GM23338 (cell line): ENCODE results near the gene HIVEP3. TPM values are rescaled to one million over a fixed set of nuclear protein-coding genes. Genes with fewer than 3 reads are reported as not detected.

Experiments used
- ATAC-seq: fragments of 200-7000 bp; cut with Tn5 transposase; 3 replicates; pipeline ENCODE4 v1.9.1; 2020
- DNase-seq: peaks from one replicate; pipeline ENCODE4 v3.0.0-alpha.2; 2015; ENCODE audit warnings: low spot score
- H2AFZ ChIP-seq: fragments of 200-600 bp; sonication (generic); 2 replicates; pipeline ENCODE4 v1.8.0; 2016; ENCODE audit warnings: antibody characterized with exemption, mild to moderate bottlenecking, moderate library complexity
- H3F3A ChIP-seq: fragments of 200-600 bp; sonication (generic); replicated peaks from 2 replicates; pipeline ENCODE4 v1.8.0; 2017; ENCODE audit warnings: antibody characterized with exemption, mixed run types, low read depth
- H3K27ac ChIP-seq: fragments of 200-600 bp; sonication (generic); 2 replicates; pipeline ENCODE4 v1.6.1; 2016; ENCODE audit warnings: low read depth
- H3K27me3 ChIP-seq: fragments of 200-600 bp; sonication (generic); 2 replicates; pipeline ENCODE4 v1.8.0; 2016; ENCODE audit warnings: mild to moderate bottlenecking, mixed run types, moderate library complexity; ENCODE audit not compliant: insufficient read depth
- H3K36me3 ChIP-seq: fragments of 200-600 bp; sonication (generic); 2 replicates; pipeline ENCODE4 v1.8.0; 2016; ENCODE audit warnings: mild to moderate bottlenecking; ENCODE audit not compliant: insufficient read depth
- H3K4me1 ChIP-seq: fragments of 200-600 bp; sonication (generic); 2 replicates; pipeline ENCODE4 v1.8.0; 2016; ENCODE audit warnings: mild to moderate bottlenecking, moderate library complexity; ENCODE audit not compliant: insufficient read depth
- H3K4me2 ChIP-seq: fragments of 200-600 bp; sonication (generic); 2 replicates; pipeline ENCODE4 v1.7.1; 2017; ENCODE audit warnings: mixed run types
- H3K4me3 ChIP-seq: fragments of 200-600 bp; sonication (generic); 2 replicates; pipeline ENCODE4 v1.6.1; 2016; ENCODE audit warnings: mixed run types
- H3K79me2 ChIP-seq: fragments of 200-600 bp; sonication (generic); replicated peaks from 2 replicates; pipeline ENCODE4 v1.8.0; 2017; ENCODE audit warnings: mild to moderate bottlenecking; ENCODE audit not compliant: insufficient read depth
- H3K9me2 ChIP-seq: fragments of 200-600 bp; sonication (generic); 2 replicates; pipeline ENCODE4 v1.8.0; 2017; ENCODE audit not compliant: insufficient read depth
- H4K20me1 ChIP-seq: fragments of 200-600 bp; sonication (generic); replicated peaks from 2 replicates; pipeline ENCODE4 v1.8.0; 2017; ENCODE audit warnings: mild to moderate bottlenecking; ENCODE audit not compliant: insufficient read depth
- H3K27ac Mint-ChIP-seq: 2 replicates; pipeline ENCODE4 v1.8.0; 2020; ENCODE audit warnings: inconsistent platforms, mild to moderate bottlenecking, moderate library complexity, mixed read lengths
- H3K27me3 Mint-ChIP-seq: 3 replicates; pipeline ENCODE4 v1.8.0; 2022; ENCODE audit warnings: low read depth, mild to moderate bottlenecking, moderate library complexity, mixed read lengths, inconsistent platforms; ENCODE audit not compliant: insufficient read depth, poor library complexity
- H3K36me3 Mint-ChIP-seq: 3 replicates; pipeline ENCODE4 v1.8.0; 2021; ENCODE audit warnings: low read depth, mild to moderate bottlenecking, inconsistent platforms, moderate library complexity, mixed read lengths
- H3K4me1 Mint-ChIP-seq: 3 replicates; pipeline ENCODE4 v1.8.0; 2020; ENCODE audit warnings: mild to moderate bottlenecking, inconsistent platforms, mixed read lengths
- H3K4me3 Mint-ChIP-seq: 3 replicates; pipeline ENCODE4 v1.8.0; 2021; ENCODE audit warnings: moderate library complexity, mild to moderate bottlenecking, inconsistent platforms, mixed read lengths
- H3K9me3 Mint-ChIP-seq: 3 replicates; pipeline ENCODE4 v1.8.0; 2020; ENCODE audit warnings: moderate library complexity, mild to moderate bottlenecking, inconsistent platforms, mixed read lengths
- CREB1 ChIP-seq: fragments of 250-450 bp; sonication (Bioruptor Pico); IDR thresholded peaks from 2 replicates; pipeline ENCODE4 v1.5.0; 2020; ENCODE audit warnings: low read depth, mild to moderate bottlenecking, moderate library complexity
- CTCF ChIP-seq, 2 experiments: fragments of 200-600 bp in 1 of 2; sonication (generic) in 1 of 2; conservative IDR thresholded peaks; 2 replicates each; pipeline versions ENCODE4 v1.5.1 to v1.6.1; 2016 to 2017; ENCODE audit warnings: antibody characterized with exemption in 2 of 2, low read depth in 2 of 2, mild to moderate bottlenecking in 2 of 2, moderate library complexity in 1 of 2
- EZH2 ChIP-seq: fragments of 200-600 bp; sonication (generic); IDR thresholded peaks from one replicate; pipeline ENCODE4 v1.8.0; 2017; ENCODE audit warnings: antibody characterized with exemption, mild to moderate bottlenecking, low read depth; ENCODE audit not compliant: unreplicated experiment
- EZH2phosphoT487 ChIP-seq: fragments of 200-600 bp; sonication (generic); IDR thresholded peaks from one replicate; pipeline ENCODE4 v1.8.1; 2018; ENCODE audit warnings: antibody characterized with exemption; ENCODE audit not compliant: unreplicated experiment
- JUNB ChIP-seq: IDR thresholded peaks from one replicate; pipeline ENCODE4 v1.6.1; 2016; ENCODE audit warnings: antibody characterized with exemption; ENCODE audit not compliant: unreplicated experiment
- NANOG ChIP-seq: IDR thresholded peaks from 2 replicates; pipeline ENCODE4 v1.6.1; 2016; ENCODE audit warnings: antibody characterized with exemption, borderline replicate concordance
- POLR2AphosphoS5 ChIP-seq: IDR thresholded peaks from 2 replicates; pipeline ENCODE4 v1.6.1; 2016; ENCODE audit warnings: antibody characterized with exemption, low read depth
- STAT1 ChIP-seq: IDR thresholded peaks from one replicate; pipeline ENCODE4 v1.6.1; 2016; ENCODE audit warnings: antibody characterized with exemption; ENCODE audit not compliant: unreplicated experiment
- ZNF114 ChIP-seq: fragments of 250-450 bp; sonication (Bioruptor Pico); IDR thresholded peaks from 2 replicates; pipeline ENCODE4 v1.5.0; 2020; ENCODE audit warnings: mild to moderate bottlenecking, moderate library complexity
- ZNF331 ChIP-seq: fragments of 250-450 bp; sonication (Bioruptor Pico); IDR thresholded peaks from 2 replicates; pipeline ENCODE4 v1.5.0; 2020; ENCODE audit warnings: low read depth, mild to moderate bottlenecking, moderate library complexity
- polyA plus RNA-seq: library from polyadenylated mRNA; unstranded; fragments of >200 nt; fragmentation: Nextera tagmentation; extraction: Ambion mirVana; gene quantifications from 2 replicates; pipeline ENCODE4 v1.2.1, GENCODE V29; 2016
- total RNA-seq: library from RNA; depleted of rRNA; stranded (reverse); fragments of >200 nt; shearing (Covaris generic); gene quantifications from 2 replicates; pipeline ENCODE4 v1.2.3, GENCODE V29; 2014
- TF ChIP-seq, protein P1 (sequence below): IDR thresholded peaks from 2 replicates; pipeline ENCODE4 v1.6.1; 2016; ENCODE audit warnings: antibody characterized with exemption
- TF ChIP-seq, protein P2 (sequence below): fragments of 250-450 bp; sonication (Bioruptor Pico); IDR thresholded peaks from 2 replicates; pipeline ENCODE4 v1.5.0; 2020; ENCODE audit warnings: mild to moderate bottlenecking, moderate library complexity

The HIVEP3 gene
- total and polyA plus RNA-seq, 2 experiments from 2014 or later, result 0.14 to 0.24 TPM

DNA sequence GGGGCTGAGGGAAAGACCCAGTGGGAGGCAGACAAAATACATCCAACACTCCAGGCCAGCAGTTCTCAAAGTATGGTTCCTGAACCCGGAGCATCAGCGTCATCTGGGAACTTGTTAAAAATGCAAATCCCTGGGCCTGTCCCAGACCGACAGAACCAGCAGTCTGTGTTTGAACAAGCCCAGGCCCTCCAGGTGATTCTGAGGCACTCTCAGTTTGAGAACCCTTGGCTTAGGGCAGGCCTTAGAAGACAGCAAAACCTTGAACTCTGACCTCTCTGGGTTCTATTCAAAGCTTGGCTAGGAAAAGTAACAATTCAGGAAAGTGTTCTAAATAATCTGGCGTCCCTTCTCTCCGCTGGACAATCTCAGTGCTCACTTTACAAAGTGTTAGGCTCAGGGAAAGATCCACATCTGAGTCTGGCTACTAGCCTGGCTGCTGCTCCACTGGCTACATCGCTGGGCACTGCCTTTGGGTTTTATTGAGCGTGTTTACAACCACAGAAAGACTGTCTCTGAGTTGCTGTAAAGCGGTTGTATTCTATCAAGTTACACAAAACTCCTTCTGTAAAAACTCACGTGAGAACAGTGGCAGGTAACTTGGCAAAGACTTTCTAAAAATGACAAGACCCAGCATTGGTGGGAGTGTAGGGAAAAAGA, 166.1 kb downstream of the HIVEP3 start (continued):
- no peak for TF ChIP-seq EZH2
- TF ChIP-seq CTCF (conservative IDR thresholded peaks at IDR 0.05; ENCODE audit: low read depth in 2 of 2), result no peak
- no peak for TF ChIP-seq ZNF331 (CRISPR knock-in tag)
- TF ChIP-seq STAT1, result no peak
- no peak for TF ChIP-seq POLR2AphosphoS5
- TF ChIP-seq EZH2phosphoT487, result no peak
- TF ChIP-seq NANOG, result no peak

GRCh38 chr1:41751804-41752513, 166.8 kb downstream of the HIVEP3 start:
- ATAC-seq (no peak), DNase-seq (no peak)
- Histone ChIP-seq H3K27me3 (no peaks in the 10 kb centered on the region), H3K36me3 (no peaks in the 10 kb centered on the region), H3K27ac (no peak overlapping the region), H4K20me1 (no peaks in the 10 kb centered on the region), H3K4me1 (no peaks in the 10 kb centered on the region), H3K4me2 (no peak overlapping the region), H3F3A (no peaks in the 10 kb centered on the region), H3K4me3 (no peak overlapping the region), H3K79me2 (no peaks in the 10 kb centered on the region), H3K9me2 (no peaks in the 10 kb centered on the region), H2AFZ (no peak overlapping the region)
- no peak overlapping the region for H3K27ac Mint-ChIP-seq
- H3K36me3 Mint-ChIP-seq, result no peaks in the 10 kb centered on the region
- no peaks in the 10 kb centered on the region; the same call in 2 of the 3 replicates for H3K9me3 Mint-ChIP-seq
- peaks cover 13% of the 10 kb centered on the region for H3K27me3 Mint-ChIP-seq
- peaks cover 14% of the 10 kb centered on the region for H3K4me1 Mint-ChIP-seq
- H3K4me3 Mint-ChIP-seq, result no peak overlapping the region
- TF ChIP-seq, protein P1, sequence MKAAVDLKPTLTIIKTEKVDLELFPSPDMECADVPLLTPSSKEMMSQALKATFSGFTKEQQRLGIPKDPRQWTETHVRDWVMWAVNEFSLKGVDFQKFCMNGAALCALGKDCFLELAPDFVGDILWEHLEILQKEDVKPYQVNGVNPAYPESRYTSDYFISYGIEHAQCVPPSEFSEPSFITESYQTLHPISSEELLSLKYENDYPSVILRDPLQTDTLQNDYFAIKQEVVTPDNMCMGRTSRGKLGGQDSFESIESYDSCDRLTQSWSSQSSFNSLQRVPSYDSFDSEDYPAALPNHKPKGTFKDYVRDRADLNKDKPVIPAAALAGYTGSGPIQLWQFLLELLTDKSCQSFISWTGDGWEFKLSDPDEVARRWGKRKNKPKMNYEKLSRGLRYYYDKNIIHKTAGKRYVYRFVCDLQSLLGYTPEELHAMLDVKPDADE, result no peak
- TF ChIP-seq POLR2AphosphoS5 (no peak), EZH2 (no peak), NANOG (no peak), JUNB (no peak), CREB1 (CRISPR knock-in tag) (no peak), STAT1 (no peak), CTCF (conservative IDR thresholded peaks at IDR 0.05; ENCODE audit: low read depth in 2 of 2) (no peak), ZNF114 (no peak), EZH2phosphoT487 (no peak)
- TF ChIP-seq, protein P2, sequence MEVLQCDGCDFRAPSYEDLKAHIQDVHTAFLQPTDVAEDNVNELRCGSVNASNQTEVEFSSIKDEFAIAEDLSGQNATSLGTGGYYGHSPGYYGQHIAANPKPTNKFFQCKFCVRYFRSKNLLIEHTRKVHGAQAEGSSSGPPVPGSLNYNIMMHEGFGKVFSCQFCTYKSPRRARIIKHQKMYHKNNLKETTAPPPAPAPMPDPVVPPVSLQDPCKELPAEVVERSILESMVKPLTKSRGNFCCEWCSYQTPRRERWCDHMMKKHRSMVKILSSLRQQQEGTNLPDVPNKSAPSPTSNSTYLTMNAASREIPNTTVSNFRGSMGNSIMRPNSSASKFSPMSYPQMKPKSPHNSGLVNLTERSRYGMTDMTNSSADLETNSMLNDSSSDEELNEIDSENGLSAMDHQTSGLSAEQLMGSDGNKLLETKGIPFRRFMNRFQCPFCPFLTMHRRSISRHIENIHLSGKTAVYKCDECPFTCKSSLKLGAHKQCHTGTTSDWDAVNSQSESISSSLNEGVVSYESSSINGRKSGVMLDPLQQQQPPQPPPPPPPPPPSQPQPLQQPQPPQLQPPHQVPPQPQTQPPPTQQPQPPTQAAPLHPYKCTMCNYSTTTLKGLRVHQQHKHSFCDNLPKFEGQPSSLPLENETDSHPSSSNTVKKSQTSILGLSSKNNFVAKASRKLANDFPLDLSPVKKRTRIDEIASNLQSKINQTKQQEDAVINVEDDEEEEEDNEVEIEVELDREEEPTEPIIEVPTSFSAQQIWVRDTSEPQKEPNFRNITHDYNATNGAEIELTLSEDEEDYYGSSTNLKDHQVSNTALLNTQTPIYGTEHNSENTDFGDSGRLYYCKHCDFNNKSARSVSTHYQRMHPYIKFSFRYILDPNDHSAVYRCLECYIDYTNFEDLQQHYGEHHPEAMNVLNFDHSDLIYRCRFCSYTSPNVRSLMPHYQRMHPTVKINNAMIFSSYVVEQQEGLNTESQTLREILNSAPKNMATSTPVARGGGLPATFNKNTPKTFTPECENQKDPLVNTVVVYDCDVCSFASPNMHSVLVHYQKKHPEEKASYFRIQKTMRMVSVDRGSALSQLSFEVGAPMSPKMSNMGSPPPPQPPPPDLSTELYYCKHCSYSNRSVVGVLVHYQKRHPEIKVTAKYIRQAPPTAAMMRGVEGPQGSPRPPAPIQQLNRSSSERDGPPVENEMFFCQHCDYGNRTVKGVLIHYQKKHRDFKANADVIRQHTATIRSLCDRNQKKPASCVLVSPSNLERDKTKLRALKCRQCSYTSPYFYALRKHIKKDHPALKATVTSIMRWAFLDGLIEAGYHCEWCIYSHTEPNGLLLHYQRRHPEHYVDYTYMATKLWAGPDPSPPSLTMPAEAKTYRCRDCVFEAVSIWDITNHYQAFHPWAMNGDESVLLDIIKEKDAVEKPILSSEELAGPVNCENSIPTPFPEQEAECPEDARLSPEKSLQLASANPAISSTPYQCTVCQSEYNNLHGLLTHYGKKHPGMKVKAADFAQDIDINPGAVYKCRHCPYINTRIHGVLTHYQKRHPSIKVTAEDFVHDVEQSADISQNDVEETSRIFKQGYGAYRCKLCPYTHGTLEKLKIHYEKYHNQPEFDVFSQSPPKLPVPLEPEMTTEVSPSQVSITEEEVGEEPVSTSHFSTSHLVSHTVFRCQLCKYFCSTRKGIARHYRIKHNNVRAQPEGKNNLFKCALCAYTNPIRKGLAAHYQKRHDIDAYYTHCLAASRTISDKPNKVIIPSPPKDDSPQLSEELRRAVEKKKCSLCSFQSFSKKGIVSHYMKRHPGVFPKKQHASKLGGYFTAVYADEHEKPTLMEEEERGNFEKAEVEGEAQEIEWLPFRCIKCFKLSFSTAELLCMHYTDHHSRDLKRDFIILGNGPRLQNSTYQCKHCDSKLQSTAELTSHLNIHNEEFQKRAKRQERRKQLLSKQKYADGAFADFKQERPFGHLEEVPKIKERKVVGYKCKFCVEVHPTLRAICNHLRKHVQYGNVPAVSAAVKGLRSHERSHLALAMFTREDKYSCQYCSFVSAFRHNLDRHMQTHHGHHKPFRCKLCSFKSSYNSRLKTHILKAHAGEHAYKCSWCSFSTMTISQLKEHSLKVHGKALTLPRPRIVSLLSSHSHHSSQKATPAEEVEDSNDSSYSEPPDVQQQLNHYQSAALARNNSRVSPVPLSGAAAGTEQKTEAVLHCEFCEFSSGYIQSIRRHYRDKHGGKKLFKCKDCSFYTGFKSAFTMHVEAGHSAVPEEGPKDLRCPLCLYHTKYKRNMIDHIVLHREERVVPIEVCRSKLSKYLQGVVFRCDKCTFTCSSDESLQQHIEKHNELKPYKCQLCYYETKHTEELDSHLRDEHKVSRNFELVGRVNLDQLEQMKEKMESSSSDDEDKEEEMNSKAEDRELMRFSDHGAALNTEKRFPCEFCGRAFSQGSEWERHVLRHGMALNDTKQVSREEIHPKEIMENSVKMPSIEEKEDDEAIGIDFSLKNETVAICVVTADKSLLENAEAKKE (CRISPR knock-in tag), result no peak
